DMS 273 treated with DMSO at 0.1 percent for 48 hours (cell line): ENCODE results near the gene OXCT1.
A peak's percentile ranks its signal among the peaks of the same experiment; 100 is the strongest.
"Not testable (repeated sequence)": the region's sequence is repeated elsewhere in the genome, so short reads cannot be mapped to it uniquely, and the experiment has no call there.

ENCODE experiments used
- DNase-seq: peaks from one replicate; lab custom pipeline; 2025; lab: John Stamatoyannopoulos, UW

Gene OXCT1

GRCh38 chr5:41827792-41828191 lies 42.4 kb downstream of the OXCT1 start:
- DNase-seq = no peak

DNA sequence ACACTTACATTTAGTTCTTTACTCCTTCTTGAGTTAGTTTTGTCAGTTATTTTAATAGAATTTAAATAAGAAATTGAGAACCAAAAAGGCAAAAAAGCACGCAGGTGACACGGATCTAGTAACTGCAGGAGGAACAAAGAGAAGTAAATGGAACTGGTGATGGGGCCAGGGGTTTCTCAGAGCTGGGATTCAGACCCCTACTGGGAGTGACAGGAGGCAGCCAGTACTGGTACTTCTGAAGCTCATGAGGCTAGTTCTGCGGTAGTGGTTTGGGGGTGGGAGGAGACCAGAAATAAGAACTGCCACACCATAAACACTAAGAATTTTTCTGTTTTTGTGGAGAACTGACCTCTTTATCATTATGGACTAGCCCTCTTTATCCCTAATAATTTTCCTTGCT lies 48.2 kb downstream of the OXCT1 start:
- no peak for DNase-seq

DNA sequence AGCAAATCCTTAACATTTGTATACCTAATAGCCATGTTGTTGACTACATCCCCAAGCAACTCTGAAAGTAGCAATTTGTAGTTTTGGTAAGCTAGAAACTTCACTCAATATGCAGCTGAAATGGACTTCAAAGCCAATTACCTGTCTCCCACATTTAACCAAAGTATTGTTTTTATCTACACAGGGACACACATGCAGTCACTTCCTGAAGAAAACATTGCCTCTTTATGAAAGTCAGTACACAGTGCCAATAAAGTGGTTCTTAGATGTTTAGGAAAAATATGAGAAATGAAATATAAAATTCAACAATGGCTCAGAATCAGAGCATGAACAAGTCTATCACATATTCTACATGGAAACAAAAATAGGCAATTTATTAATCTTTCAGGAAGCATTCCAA lies 49.2 kb downstream of the OXCT1 start:
- no peak for DNase-seq

DNA sequence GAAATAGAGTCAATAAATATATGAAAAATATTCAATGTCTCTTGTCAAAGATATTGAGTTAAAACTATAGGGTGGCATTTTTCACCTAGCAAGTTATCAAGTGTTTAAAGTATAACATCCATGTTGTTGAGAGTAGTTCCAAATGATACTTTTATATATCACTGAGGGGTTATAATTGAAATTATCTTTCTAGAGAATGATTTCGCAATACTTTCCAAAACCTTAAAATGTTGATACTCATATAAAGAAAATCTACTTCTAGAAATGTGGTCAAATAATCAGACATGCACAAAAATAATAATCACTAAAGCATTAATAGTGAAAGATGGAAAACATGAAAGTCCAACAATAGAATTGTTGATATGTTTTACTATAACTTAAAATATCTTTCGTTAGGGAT lies 50.1 kb downstream of the OXCT1 start:
- no peak for DNase-seq

DNA sequence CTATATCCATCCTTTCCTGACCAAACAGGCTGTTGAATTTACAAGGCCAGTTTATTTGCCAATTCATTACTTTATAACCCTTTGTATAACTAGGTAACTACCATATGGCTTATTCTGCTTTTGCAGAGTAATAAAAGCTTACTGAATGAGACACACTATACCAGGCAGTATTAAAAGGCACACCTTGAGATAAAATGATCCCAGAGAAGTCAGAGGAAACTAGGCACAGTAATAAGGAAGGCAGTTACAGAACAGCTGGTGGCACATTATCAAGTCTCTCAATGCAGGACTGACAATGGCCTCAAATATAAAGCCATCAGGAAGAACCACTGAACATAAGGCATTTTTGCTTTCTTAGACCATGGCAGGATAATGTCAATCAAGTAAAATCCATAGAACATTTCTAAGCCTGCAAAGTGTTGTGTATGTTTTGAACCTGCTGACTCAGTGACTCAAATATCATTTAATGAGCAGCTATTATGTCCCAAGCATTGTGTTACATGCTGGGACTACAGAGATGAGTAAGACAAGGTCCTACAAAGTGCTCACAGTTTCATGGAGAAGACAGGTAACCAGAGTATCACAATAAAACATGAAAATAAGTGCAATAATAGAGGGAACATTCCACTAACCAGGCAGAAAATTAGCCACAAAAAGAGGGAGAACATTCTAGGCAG lies 52.5 kb downstream of the OXCT1 start:
- DNase-seq = peak; percentile 10

- DNase-seq = no peak
Observed at GRCh38 chr5:41815663-41816229, 54.5 kb downstream of the OXCT1 start.

DNA sequence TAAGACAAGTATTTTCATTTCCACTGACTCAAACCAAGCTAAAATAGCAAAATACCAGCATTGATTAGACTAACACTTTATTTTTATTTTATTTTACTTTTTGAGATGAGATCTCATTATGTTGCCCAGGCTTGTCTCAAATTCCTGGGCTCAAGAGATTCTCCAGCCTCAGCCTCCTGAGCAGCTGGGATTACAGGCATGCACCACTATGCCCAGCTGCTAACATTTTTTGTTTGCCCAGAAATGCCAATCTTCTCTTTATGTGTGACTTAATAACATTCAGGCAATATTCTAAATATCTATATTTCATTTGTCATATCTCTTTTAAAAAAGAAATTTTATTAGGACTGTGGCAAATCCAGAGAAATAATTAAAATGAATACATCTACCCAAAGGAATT lies 55.0 kb downstream of the OXCT1 start:
- DNase-seq = no peak

- not testable (repeated sequence) for DNase-seq
Observed at GRCh38 chr5:41814306-41814705, 55.9 kb downstream of the OXCT1 start.

GRCh38 chr5:41812156-41812555 lies 58.1 kb downstream of the OXCT1 start:
- no peak for DNase-seq

DNA sequence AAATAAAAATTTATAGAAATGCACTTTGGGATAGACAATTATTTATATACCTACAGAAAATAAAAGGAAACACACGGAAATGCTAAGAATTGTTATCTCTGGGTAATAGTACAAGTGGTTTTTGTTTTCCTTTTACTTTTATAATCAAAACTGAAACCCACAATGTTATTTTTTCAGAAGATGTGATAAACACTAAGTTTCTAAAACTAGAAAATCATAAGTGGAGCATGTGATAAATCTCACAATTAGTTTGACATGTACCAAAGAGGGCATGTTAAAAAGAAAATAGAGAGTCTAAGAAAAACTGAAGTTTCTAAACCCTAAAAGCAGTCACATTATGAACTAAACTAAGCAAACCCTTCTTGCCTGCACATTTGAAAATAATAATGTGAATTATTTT lies 61.1 kb downstream of the OXCT1 start:
- DNase-seq = no peak

- DNase-seq = no peak
Observed at GRCh38 chr5:41808294-41808693, 61.9 kb downstream of the OXCT1 start.

GRCh38 chr5:41797662-41798061 lies 72.6 kb downstream of the OXCT1 start:
- DNase-seq = no peak

- no peak for DNase-seq
Observed at GRCh38 chr5:41796061-41796460, 74.2 kb downstream of the OXCT1 start.

DNA sequence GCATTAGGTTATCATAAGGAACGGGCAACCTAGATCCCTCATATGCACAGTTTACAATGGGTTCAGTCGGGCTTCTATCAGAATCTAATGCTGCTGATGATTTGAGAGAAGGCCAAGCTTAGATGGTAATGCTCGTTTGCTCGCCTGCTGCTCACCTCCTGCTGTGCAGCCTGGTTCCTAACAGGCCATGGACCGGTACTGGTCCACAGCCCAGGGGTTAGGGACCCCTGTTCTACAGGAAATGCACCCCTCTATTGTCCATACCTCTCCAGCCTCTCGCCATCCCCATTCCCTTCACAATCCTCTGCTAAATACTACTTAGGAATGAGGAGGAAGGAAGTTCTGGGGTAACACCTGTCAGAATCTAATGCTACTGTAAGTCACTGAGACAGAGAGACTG lies 75.1 kb downstream of the OXCT1 start:
- DNase-seq = no peak

GRCh38 chr5:41794471-41794870 lies 75.8 kb downstream of the OXCT1 start:
- no peak for DNase-seq

DNA sequence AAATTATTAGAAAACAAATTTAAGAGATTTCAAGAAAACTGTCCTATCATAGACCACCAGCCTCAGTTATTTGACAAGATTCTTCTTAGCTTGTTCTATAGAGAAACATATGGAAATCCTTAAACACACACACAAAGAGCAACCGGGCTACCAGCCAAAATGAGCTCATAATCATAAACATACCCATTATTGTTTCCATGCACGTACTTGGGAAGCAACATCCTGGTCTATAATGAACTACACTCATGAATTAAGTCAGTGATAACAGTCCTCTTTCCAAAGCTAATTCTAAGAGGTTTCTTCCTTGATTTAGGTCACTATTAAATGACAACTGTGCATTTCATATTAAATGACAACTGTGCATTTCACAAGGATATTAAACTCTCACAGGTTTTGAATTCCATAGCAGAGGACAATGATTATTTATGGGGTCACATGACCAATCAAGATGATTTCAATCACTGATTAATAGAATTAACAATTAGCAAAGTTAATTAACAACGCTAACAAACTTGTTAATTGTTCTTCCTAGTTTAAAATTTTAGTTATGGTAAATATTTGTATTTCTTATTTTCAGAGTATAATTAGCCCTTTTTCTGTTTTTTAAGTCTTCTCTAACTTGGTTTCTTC lies 77.0 kb downstream of the OXCT1 start:
- no peak for DNase-seq

DNA sequence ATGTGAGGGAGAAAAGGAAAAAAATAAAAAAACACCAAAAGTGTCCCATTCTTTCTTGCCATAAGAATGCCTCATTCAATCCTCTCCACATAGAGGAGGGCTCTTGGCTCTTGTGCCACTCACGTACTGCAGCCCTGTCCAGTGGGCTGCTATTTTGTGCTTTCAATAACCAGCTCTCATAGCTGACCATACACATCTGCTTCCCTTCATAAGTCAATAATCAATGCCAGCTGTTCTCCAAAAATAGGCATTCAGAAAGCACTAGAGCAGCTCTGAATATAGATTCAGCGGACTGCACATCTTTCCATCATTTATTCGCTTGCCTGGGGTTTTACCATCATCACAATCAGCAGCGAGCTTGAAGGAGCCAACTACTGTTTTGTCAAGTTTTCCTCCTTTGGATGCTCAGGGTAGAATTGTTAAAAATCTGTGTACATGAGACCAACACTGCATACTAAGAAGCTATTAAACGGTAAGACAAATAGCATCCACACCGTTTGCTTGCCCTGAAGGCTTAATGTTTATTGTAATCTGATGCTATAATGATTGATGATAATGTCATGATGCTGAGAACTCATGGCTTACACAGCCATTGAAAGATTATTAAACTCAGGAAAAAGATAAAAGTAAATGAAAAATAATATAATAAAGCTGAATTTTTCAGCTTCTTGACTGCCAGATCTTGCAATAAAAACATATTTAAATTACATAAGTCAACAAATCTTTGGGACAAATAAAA lies 80.0 kb downstream of the OXCT1 start:
- no peak for DNase-seq

GRCh38 chr5:41789434-41789833 lies 80.8 kb downstream of the OXCT1 start:
- no peak for DNase-seq

DNA sequence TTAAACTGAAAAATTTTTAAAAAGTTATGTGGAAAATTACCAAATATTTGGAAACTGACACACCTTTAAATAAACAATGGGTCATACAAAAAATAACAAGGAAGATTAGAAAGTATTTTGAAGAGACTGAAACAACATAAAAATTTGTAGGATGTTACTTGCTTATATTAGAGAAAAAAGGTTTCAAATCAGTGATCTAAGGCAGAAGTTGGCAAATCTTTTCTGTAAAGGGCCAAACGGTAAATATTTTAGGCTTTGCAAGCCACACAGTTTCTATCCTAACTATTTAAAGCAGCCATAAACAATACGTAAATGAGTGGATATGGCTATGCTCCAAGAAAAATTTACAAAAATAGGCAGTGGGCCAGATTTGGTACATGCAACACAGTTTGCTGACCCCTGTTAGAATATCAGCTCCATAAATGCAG lies 81.3 kb downstream of the OXCT1 start:
- no peak for DNase-seq

DNA sequence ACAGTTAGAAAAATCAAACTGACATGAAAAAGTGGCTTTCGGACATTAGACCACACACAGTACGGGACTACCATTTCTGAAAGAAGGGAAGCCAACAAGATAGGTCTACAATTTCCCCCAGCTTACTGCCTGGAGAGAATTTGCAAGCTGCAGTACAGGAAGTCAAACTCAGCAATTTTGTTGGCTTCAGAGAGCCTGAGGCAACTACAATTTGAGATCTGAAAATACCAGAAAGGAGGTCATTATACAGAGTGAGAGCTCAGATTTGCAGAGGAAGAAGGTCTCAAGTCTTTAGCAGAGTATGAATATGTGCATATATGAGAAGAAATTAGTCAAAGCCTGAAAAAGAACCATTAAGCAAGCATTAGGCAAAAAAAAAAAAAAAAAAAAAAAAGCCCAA lies 83.0 kb downstream of the OXCT1 start:
- DNase-seq = no peak

- DNase-seq = no peak
Observed at GRCh38 chr5:41785061-41785460, 85.2 kb downstream of the OXCT1 start.

- DNase-seq = no peak
Observed at GRCh38 chr5:41778410-41778809, 91.8 kb downstream of the OXCT1 start.

GRCh38 chr5:41776435-41776834 lies 93.8 kb downstream of the OXCT1 start:
- no peak for DNase-seq
